Measurements from ENCODE around the gene IL11. TPM values are rescaled to one million over a fixed set of nuclear protein-coding genes. Genes with fewer than 3 reads are reported as not detected.
A peak's percentile ranks its signal among the peaks of the same experiment; 100 is the strongest.

The IL11 gene
- total and polyA plus RNA-seq, 2 of the 8 experiments (the other 6 are each of a cell fraction or from before 2014, with no cell fraction given), result 1.7 to 2.8 TPM

DNA sequence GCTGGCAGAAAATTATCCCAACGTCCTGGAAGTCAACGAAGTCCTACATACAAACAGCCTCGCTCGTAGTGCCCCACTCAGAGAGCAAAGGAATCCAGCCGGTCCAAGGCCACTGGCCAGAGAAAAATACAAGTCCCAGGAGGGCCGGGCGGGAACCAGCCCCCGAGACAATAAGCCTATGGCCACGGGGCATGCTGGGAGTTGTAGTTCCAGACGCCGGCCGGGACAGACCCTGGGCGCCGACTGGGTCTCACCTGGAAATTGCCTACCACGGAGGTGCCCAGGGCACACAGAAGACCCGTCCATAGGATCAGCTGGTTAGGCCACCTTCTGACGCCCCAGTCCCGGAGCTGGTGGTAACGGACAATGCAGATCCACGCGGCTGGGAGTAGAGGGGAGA lies 50.5 kb downstream of the IL11 start:
- no peak overlapping the region for H2BK120ac ChIP-seq (replicated peaks; ENCODE audit: low read depth, low read length)
- H3K4me2 ChIP-seq (ENCODE audit: insufficient read depth in 1 of 2, low read depth in 2 of 2, low read length in 2 of 2), result peak overlapping the region; percentile 77 to 80
- no peak overlapping the region for H3K27ac ChIP-seq (ENCODE audit: low read depth, low read length)
- peaks cover 0 to 10% (median 5%) of the 10 kb centered on the region in 4 experiments; a peak in 6 of 7 replicates for H3K4me1 ChIP-seq (replicated peaks in 1 of 4; ENCODE audit: control insufficient read depth in 3 of 4, insufficient read depth in 4 of 4, low read length in 3 of 4)
- CTCF ChIA-PET (ENCODE audit: partially characterized antibody), result interaction anchor here (1.5 to 1.6 kb wide), 2 partner anchors 18 to 28 kb away, joined by 7 read pairs; no protein-coding TSS in a partner anchor
- H3K56ac ChIP-seq (replicated peaks; ENCODE audit: insufficient read length, low read depth, low read length), result no peak overlapping the region
- DNase-seq (ENCODE audit: low read depth in 1 of 2, low spot score in 2 of 2) (peak; percentile 61 to 93), FAIRE-seq (no peak)
- no peak overlapping the region for H3K14ac ChIP-seq (ENCODE audit: insufficient read length)
- peak overlapping the region; percentile 97; the same call in 1 of the 2 replicates for H2BK15ac ChIP-seq (ENCODE audit: low read length)
- H3K27me3 ChIP-seq (replicated peaks in 1 of 4; ENCODE audit: control insufficient read depth in 3 of 4, extremely low read depth in 1 of 4, insufficient read depth in 3 of 4, low read length in 3 of 4), result no peaks in the 10 kb centered on the region
- peak overlapping the region; percentile 24 to 56 (median 37); a peak in 7 of 8 replicates for H3K4me3 ChIP-seq (ENCODE audit: extremely low read depth in 1 of 4, insufficient read depth in 2 of 4, low read depth in 3 of 4, low read length in 4 of 4)
- peak overlapping the region; percentile 97 for H3K18ac ChIP-seq (ENCODE audit: extremely low read depth, low read length)
- peaks cover 2% of the 10 kb centered on the region; the same call in 1 of the 2 replicates for H3K23me2 ChIP-seq (ENCODE audit: low read depth, low read length)
- H3K79me1 ChIP-seq (ENCODE audit: low read depth, low read length), result no peaks in the 10 kb centered on the region
- no peaks in the 10 kb centered on the region for H3K9me3 ChIP-seq (ENCODE audit: insufficient read depth in 2 of 2, low read depth in 1 of 2, low read length in 1 of 2)
- no peak overlapping the region; a peak in 1 of 7 replicates for H3K9ac ChIP-seq (replicated peaks in 1 of 4; ENCODE audit: extremely low read depth in 1 of 4, low read depth in 3 of 4, low read length in 3 of 4)
- no peak overlapping the region for H3K4ac ChIP-seq (replicated peaks; ENCODE audit: insufficient read length, low read depth, low read length)
- 0 out of 2 replicates have a peak overlapping the region, but pooled peaks have one; percentile 60 for H2BK12ac ChIP-seq (ENCODE audit: low read depth, low read length)
- H3K36me3 ChIP-seq (ENCODE audit: control insufficient read depth in 2 of 4, insufficient read depth in 4 of 4, low read length in 3 of 4), result no peaks in the 10 kb centered on the region
- H2BK5ac ChIP-seq (ENCODE audit: low read depth, low read length), result no peak overlapping the region
- peak overlapping the region; percentile 73 for H4K8ac ChIP-seq (ENCODE audit: extremely low read depth, insufficient read depth, low read length)
- no peaks in the 10 kb centered on the region for H4K20me1 ChIP-seq (replicated peaks in 1 of 2; ENCODE audit: control insufficient read depth in 1 of 2, insufficient read depth in 2 of 2, low read length in 2 of 2)
- peak overlapping the region; percentile 74 for H2AFZ ChIP-seq (ENCODE audit: low read length)
- no peak overlapping the region for H3K23ac ChIP-seq (ENCODE audit: insufficient read length)
- H3K79me2 ChIP-seq (ENCODE audit: control insufficient read depth in 1 of 2, insufficient read depth in 2 of 2, low read length in 2 of 2), result no peaks in the 10 kb centered on the region
- WGBS, 2 experiments (ENCODE audit: extremely low coverage in 1 of 2, insufficient coverage in 1 of 2, insufficient read length in 1 of 2, insufficient replicate concordance in 2 of 2, low coverage in 1 of 2, low lambda C conversion rate in 2 of 2, missing lambda C conversion rate in 1 of 2), result 10% methylated on average over 21 of the region's 21 CpGs; no CpG with 5 or more reads in 1 of the 2 experiments
- no peak overlapping the region for H2BK20ac ChIP-seq (ENCODE audit: low read length)
- POLR2A ChIA-PET (ENCODE audit: partially characterized antibody), result interaction anchor here (0.6 to 4.3 kb wide), 6 partner anchors 14 to 254 kb away, joined by 3 to 23 read pairs (median 9); partner anchors contain the start of genes KMT5C and UBE2S
- peak overlapping the region; percentile 57 for H4K5ac ChIP-seq (ENCODE audit: insufficient read length, low read depth, low read length)
- no peak overlapping the region for H4K91ac ChIP-seq (replicated peaks; ENCODE audit: insufficient read length, low read length)
- no peak overlapping the region for H2AK5ac ChIP-seq (ENCODE audit: low read depth, low read length)
- TF ChIP-seq FOSL1 (IDR thresholded peaks at IDR 0.05; ENCODE audit: insufficient read depth, low read depth, low read length) (no peak), CREB1 (IDR thresholded peaks at IDR 0.05) (peak; percentile 51; the same call in 1 of the 2 replicates), JUND (IDR thresholded peaks at IDR 0.05; ENCODE audit: low read length) (no peak), HDAC6 (IDR thresholded peaks at IDR 0.05; ENCODE audit: low read depth, low read length) (no peak), SRF (IDR thresholded peaks at IDR 0.05; ENCODE audit: low read depth, low read length) (no peak), TBP (IDR thresholded peaks at IDR 0.05; ENCODE audit: low read depth, low read length) (no peak), ASH2L (IDR thresholded peaks at IDR 0.05; ENCODE audit: low read length) (peak; percentile 30), SIN3A (conservative IDR thresholded peaks at IDR 0.05 in 1 of 2, IDR thresholded peaks at IDR 0.05 in 1 of 2; ENCODE audit: low read depth in 1 of 2, low read length in 2 of 2) (peak in 1 of 2 experiments; percentile 80; a peak in 1 of 4 replicates), KDM5A (IDR thresholded peaks at IDR 0.05; ENCODE audit: low read length) (no peak)
- TF ChIP-seq, protein P1, sequence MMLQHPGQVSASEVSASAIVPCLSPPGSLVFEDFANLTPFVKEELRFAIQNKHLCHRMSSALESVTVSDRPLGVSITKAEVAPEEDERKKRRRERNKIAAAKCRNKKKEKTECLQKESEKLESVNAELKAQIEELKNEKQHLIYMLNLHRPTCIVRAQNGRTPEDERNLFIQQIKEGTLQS (IDR thresholded peaks at IDR 0.05; ENCODE audit: insufficient read depth, low read depth, low read length), result peak; percentile 47; the same call in 1 of the 2 replicates
- TF ChIP-seq, protein P2, sequence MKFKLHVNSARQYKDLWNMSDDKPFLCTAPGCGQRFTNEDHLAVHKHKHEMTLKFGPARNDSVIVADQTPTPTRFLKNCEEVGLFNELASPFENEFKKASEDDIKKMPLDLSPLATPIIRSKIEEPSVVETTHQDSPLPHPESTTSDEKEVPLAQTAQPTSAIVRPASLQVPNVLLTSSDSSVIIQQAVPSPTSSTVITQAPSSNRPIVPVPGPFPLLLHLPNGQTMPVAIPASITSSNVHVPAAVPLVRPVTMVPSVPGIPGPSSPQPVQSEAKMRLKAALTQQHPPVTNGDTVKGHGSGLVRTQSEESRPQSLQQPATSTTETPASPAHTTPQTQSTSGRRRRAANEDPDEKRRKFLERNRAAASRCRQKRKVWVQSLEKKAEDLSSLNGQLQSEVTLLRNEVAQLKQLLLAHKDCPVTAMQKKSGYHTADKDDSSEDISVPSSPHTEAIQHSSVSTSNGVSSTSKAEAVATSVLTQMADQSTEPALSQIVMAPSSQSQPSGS (IDR thresholded peaks at IDR 0.05; ENCODE audit: low read length), result no peak
